HG02973 (cell line): ENCODE results near the gene EPX.

ENCODE experiments used
- ATAC-seq: cut with Tn5 transposase; IDR thresholded peaks from one replicate; pipeline ENCODE4 v1.9.1; 2021; ENCODE audit warnings: moderate library complexity; ENCODE audit not compliant: unreplicated experiment

Gene EPX

DNA sequence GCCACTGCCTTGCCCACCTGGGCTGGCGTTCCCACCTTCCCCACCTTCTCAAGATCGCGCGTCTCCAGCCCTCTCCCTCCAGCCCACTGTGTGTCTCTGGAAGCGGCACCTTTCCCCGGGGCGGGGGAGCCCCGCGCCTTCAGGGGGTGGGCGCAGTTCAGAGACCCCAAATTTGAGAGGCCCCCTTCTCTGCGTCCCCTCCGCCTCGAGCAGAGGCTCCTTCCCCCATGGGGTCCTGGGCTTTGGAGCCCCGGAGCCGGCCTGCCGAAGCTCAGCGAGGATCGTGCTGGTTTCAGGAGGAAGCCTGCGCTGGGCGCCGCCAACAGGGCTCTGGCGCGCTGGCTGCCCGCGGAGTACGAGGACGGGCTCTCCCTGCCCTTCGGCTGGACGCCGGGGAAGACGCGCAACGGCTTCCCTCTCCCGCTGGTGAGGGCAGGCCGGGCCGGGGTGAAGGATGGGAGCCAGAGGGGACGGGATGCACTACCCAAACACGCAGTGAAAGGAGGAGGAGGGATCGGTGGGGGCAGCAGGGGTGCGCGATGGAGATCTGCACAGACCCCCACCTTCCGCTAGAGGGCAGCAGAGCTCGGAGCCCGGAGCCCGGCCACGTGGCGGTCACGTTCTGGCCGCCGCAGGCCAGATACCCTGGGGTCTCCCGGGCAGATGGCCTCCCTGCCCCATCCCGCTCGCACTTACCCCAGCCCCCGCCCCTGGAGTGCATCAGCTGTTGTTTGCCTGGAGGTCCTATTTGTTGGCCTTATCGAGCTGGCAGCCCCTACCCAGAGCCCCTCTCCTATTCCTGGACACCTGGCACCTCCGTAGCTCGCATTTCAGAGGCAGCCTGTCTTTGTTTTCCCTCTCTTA, 57.0 kb downstream of the EPX start:
- ATAC-seq: no peak

DNA sequence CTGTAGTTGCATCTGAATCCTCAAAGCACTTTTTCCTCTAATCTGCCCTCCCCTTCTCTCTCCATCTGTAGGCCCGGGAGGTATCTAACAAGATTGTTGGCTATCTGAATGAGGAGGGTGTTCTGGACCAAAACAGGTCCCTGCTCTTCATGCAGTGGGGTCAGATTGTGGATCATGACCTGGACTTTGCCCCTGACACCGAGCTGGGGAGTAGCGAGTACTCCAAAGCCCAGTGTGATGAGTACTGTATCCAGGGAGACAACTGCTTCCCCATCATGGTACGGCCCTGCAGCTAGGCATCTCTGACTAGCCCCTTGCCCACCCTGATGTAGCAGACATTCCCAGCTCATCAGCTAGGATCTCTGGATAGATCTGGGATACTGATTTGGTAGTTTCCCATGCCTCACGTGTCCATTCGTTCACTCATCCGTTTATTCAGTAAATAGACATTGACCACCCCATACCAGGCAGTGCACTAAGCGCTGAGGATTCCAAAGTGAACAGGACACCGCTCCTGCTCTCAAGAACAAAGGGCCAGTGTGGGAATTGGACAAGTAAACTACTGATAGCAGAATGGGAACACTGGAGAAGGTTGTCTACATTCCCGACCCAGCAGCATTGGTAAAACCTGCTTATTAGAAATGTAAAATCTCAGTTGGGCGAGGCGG, 58.0 kb downstream of the EPX start:
- no peak for ATAC-seq

DNA sequence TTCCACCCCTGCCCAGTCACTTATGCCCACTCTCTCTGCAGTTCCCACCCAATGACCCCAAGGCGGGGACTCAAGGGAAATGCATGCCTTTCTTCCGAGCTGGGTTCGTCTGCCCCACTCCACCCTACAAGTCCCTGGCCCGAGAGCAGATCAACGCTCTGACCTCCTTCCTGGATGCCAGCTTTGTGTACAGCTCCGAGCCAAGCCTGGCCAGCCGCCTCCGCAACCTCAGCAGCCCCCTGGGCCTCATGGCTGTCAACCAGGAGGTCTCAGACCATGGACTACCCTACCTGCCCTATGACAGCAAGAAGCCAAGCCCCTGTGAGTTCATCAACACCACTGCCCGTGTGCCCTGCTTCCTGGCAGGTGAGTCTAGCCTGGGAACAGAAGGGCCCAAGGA, 59.6 kb downstream of the EPX start:
- no peak for ATAC-seq

DNA sequence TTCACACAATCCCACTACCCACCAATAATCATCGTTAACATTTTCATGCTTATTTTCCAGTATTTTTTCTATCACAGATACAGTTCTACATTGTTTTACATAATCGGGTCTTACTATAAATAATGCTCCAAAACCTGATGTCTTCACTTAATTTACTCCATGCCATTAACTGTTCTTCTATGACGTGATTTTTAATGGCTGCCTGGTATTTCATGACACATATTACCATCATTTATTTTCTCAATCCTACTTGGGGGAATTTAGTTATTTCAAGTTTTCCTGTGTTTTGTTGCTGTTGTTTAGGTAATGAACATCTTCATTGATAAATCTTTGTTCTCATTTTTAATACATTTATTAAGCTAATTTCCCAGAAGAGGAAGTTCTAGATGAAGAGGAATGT, 60.6 kb downstream of the EPX start:
- ATAC-seq: no peak
